ENCODE data around the gene EMP1. TPM values are rescaled to one million over a fixed set of nuclear protein-coding genes. Genes with fewer than 3 reads are reported as not detected.

EMP1 gene
- polyA plus RNA-seq, 3 donors, result 2.7 to 6.3 (median 3.1) TPM

DNA sequence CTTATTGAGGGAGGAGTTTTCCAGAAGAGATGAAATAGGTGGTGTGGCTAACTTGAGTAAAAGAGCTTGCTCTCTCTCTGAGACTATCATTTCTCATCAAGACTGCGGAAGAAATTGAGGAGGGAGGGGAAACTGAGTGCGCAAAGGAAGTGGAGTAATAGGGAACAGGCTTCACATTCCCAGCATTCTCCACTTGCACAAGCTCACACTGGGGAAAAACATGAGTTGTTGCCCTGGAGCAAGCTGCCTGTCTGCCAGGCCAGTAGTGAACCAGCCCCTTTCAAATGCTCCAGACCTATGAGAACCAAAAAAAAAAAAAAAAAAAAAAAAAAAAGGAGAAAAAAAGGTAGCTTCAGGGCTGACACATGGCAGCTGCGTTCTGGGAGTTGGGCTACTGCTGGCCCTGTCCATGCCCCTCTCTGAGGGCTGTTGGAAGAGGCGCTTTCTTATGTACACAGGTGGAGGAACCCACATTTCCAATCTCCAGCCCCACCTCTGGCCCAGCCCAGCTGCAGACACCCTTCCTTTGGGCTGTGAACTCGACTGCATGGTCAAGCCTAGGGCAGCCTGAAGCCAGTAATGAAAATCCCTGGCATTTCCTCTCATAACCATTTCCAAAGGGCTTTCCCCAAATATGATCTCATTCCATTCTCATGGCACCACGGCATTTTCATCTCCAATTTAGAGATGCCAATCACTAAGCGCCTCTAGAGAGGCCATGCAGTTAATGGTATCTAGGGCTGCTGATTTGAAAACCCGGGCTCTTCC is 32.5 kb upstream of the EMP1 start:
- no peak for DNase-seq
- H3K27ac Mint-ChIP-seq, result no peak overlapping the region
- H3K36me3 Mint-ChIP-seq, result no peaks in the 10 kb centered on the region
- Histone ChIP-seq H4K20me1 (ENCODE audit: insufficient read depth, low read length) (no peaks in the 10 kb centered on the region), H3K4me3 (replicated peaks in 1 of 3; ENCODE audit: low read depth in 2 of 3, low read length in 3 of 3) (no peak overlapping the region), H2AFZ (ENCODE audit: insufficient read depth, low read depth, low read length, poor library complexity, severe bottlenecking) (no peak overlapping the region), H3K9ac (ENCODE audit: insufficient read depth, low read length, poor library complexity, severe bottlenecking) (no peak overlapping the region), H3K36me3 (replicated peaks in 1 of 2; ENCODE audit: control insufficient read depth in 1 of 2, insufficient read depth in 2 of 2, low read length in 2 of 2) (no peaks in the 10 kb centered on the region), H3K4me2 (replicated peaks; ENCODE audit: extremely low read depth, low read length, poor library complexity, severe bottlenecking) (no peak overlapping the region), H3K79me2 (ENCODE audit: insufficient read depth, low read length) (no peaks in the 10 kb centered on the region), H3K27me3 (ENCODE audit: control insufficient read depth in 2 of 2, insufficient read depth in 2 of 2, low read length in 2 of 2) (no peaks in the 10 kb centered on the region), H3K4me1 (ENCODE audit: control insufficient read depth in 1 of 2, insufficient read depth in 2 of 2, low read length in 2 of 2) (peaks cover 28 to 29% of the 10 kb centered on the region in 2 donors), H3K9me3 (replicated peaks in 1 of 2; ENCODE audit: control insufficient read depth in 1 of 2, insufficient read depth in 1 of 2, low read length in 2 of 2) (peaks cover 0 to 3% of the 10 kb centered on the region in 2 donors), H3K27ac (ENCODE audit: low read depth in 1 of 2, low read length in 2 of 2) (no peak overlapping the region)
- H3K4me3 Mint-ChIP-seq, result no peak overlapping the region
- TF ChIP-seq, protein P1, sequence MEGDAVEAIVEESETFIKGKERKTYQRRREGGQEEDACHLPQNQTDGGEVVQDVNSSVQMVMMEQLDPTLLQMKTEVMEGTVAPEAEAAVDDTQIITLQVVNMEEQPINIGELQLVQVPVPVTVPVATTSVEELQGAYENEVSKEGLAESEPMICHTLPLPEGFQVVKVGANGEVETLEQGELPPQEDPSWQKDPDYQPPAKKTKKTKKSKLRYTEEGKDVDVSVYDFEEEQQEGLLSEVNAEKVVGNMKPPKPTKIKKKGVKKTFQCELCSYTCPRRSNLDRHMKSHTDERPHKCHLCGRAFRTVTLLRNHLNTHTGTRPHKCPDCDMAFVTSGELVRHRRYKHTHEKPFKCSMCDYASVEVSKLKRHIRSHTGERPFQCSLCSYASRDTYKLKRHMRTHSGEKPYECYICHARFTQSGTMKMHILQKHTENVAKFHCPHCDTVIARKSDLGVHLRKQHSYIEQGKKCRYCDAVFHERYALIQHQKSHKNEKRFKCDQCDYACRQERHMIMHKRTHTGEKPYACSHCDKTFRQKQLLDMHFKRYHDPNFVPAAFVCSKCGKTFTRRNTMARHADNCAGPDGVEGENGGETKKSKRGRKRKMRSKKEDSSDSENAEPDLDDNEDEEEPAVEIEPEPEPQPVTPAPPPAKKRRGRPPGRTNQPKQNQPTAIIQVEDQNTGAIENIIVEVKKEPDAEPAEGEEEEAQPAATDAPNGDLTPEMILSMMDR (IDR thresholded peaks at IDR 0.05), result no peak
- intact Hi-C loops (cut with micrococcal nuclease), result loop anchor here (2.0 to 10.0 kb wide), 2 partner anchors 33 to 59 kb away; partner anchors contain the start of genes EMP1 (in 1 of the 2) and GSG1 (in 1 of the 2)
- H3K9me3 Mint-ChIP-seq, result peaks cover 0 to 6% (median 2%) of the 10 kb centered on the region in 7 donors
- H3K27me3 Mint-ChIP-seq (ENCODE audit: low read depth in 3 of 3), result peaks cover 0 to 2% (median 0%) of the 10 kb centered on the region in 3 donors
- H3K4me1 Mint-ChIP-seq, result peaks cover 36% of the 10 kb centered on the region
- 100% methylated on average over 1 of the region's 8 CpGs for WGBS (ENCODE audit: insufficient coverage)

DNA sequence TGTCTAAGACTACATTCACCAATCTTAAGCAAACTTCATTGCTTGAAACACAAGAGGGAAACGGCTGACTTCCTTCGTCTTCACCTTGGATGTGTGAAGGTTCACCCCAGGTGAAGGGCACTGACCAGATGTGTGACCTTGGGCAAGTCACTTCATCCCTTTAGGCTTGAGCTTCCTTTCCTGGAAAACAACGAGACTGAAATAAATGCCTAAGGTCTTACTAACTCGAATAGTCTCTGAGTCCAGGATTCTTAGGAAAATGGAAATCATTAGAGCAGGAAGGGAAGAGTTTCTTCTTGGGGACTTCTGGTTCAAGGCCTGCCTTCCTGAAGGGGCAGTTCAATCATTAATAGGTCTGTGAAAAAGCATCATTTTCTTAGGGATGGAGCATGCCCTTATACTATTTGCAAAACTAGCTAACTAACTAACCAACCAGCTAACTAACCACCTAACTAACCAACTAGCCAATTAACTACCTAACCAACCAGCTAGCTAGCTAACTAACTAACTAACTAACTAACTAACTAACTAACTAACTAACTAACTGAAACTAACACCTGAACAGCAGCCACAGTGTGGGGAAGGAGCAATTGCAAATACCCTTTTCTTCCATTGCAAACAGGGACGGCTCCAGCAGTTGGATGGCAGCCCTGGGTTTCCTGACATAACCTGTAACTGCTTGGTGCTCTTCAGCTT is 31.5 kb upstream of the EMP1 start:
- TF ChIP-seq, protein P1 (IDR thresholded peaks at IDR 0.05), result no peak

More for the DNA sequence above, 31.5 kb upstream of the EMP1 start:
- Mint-ChIP-seq H3K4me1 (peaks cover 44% of the 10 kb centered on the region), H3K9me3 (peaks cover 0 to 6% (median 2%) of the 10 kb centered on the region in 7 donors), H3K36me3 (no peaks in the 10 kb centered on the region), H3K27me3 (ENCODE audit: low read depth in 3 of 3) (peaks cover 0 to 5% (median 2%) of the 10 kb centered on the region in 3 donors), H3K4me3 (no peak overlapping the region), H3K27ac (peak overlapping the region in 6 of 7 donors; percentile 55 to 80 (median 74))
- no peak for DNase-seq
- Histone ChIP-seq H2AFZ (ENCODE audit: insufficient read depth, low read depth, low read length, poor library complexity, severe bottlenecking) (peak overlapping the region; percentile 41), H3K4me1 (ENCODE audit: control insufficient read depth in 1 of 2, insufficient read depth in 2 of 2, low read length in 2 of 2) (peaks cover 32 to 34% of the 10 kb centered on the region in 2 donors), H3K4me2 (replicated peaks; ENCODE audit: extremely low read depth, low read length, poor library complexity, severe bottlenecking) (peak overlapping the region; percentile 41), H3K79me2 (ENCODE audit: insufficient read depth, low read length) (no peaks in the 10 kb centered on the region), H3K9ac (ENCODE audit: insufficient read depth, low read length, poor library complexity, severe bottlenecking) (no peak overlapping the region), H3K9me3 (replicated peaks in 1 of 2; ENCODE audit: control insufficient read depth in 1 of 2, insufficient read depth in 1 of 2, low read length in 2 of 2) (peaks cover 0 to 3% of the 10 kb centered on the region in 2 donors), H3K27me3 (ENCODE audit: control insufficient read depth in 2 of 2, insufficient read depth in 2 of 2, low read length in 2 of 2) (no peaks in the 10 kb centered on the region), H3K4me3 (replicated peaks in 1 of 3; ENCODE audit: low read depth in 2 of 3, low read length in 3 of 3) (peak overlapping the region in 1 of 3 experiments; percentile 29), H3K27ac (ENCODE audit: low read depth in 1 of 2, low read length in 2 of 2) (peak overlapping the region; percentile 37 to 65), H3K36me3 (replicated peaks in 1 of 2; ENCODE audit: control insufficient read depth in 1 of 2, insufficient read depth in 2 of 2, low read length in 2 of 2) (no peaks in the 10 kb centered on the region), H4K20me1 (ENCODE audit: insufficient read depth, low read length) (no peaks in the 10 kb centered on the region)
- WGBS (ENCODE audit: insufficient coverage), result 68% methylated on average over 4 of the region's 5 CpGs
- intact Hi-C loops (cut with micrococcal nuclease), result loop anchor here (2.0 to 10.0 kb wide), 2 partner anchors 32 to 60 kb away; partner anchors contain the start of genes EMP1 (in 1 of the 2) and GSG1 (in 1 of the 2)

All from CD14-positive monocyte (primary cell).